AG04450 (cell line): Measurements from ENCODE around the gene CRBN. TPM values are rescaled to one million over a fixed set of nuclear protein-coding genes. Genes with fewer than 3 reads are reported as not detected.

Source experiments
- CTCF ChIA-PET: fragments of 300-600, 350-600 bp; formaldehyde crosslinking; extraction: SDS; loops from one replicate; lab custom pipeline; 2022; ENCODE audit warnings: antibody characterized with exemption, inconsistent platforms; lab: Charles Lee
- POLR2A ChIA-PET: fragments of 350-600 bp; formaldehyde crosslinking; extraction: SDS; loops from one replicate; lab custom pipeline; 2021; ENCODE audit warnings: antibody characterized with exemption, inconsistent platforms; lab: Yijun Ruan, JAX
- DNase-seq: peaks from one replicate; pipeline ENCODE4 v3.0.0-alpha.2; 2011; ENCODE audit warnings: low read depth, low spot score
- H3K27ac ChIP-seq: one replicate; pipeline ENCODE4 v1.5.1; 2012; ENCODE audit warnings: low read depth, low read length, control low read depth
- H3K27me3 ChIP-seq: one replicate; pipeline ENCODE4 v1.6.0; 2012; ENCODE audit warnings: low read length; ENCODE audit not compliant: control insufficient read depth, insufficient read depth
- H3K4me3 ChIP-seq: 2 replicates; pipeline ENCODE4 v1.5.1; 2011; ENCODE audit warnings: mild to moderate bottlenecking, low read depth, low read length, control low read depth
- H3K9me3 ChIP-seq: 2 replicates; pipeline ENCODE4 v1.5.1; 2012; ENCODE audit warnings: low read length; ENCODE audit not compliant: control insufficient read depth, insufficient read depth
- polyA minus RNA-seq: library from RNA; depleted of rRNA, polyadenylated mRNA; stranded (reverse); fragments of >200 nt; gene quantifications from 2 replicates; pipeline ENCODE4 v1.2.3, GENCODE V29; 2011; rRNA and poly(A)+ RNA removed
- polyA plus RNA-seq: library from polyadenylated mRNA; depleted of rRNA; stranded (reverse); fragments of >200 nt; gene quantifications from 2 replicates; pipeline ENCODE4 v1.2.3, GENCODE V29; 2011; rRNA removed
- TF ChIP-seq, protein P1 (sequence below): IDR thresholded peaks from 2 replicates; pipeline ENCODE4 v1.5.1; 2011; ENCODE audit warnings: low read depth, low read length, control low read depth, inconsistent platforms

CRBN gene
- polyA plus RNA-seq, result 30.7 and 44.2 TPM in 2 replicates
- polyA minus RNA-seq, result 51.7 and 60.9 TPM in 2 replicates

DNA sequence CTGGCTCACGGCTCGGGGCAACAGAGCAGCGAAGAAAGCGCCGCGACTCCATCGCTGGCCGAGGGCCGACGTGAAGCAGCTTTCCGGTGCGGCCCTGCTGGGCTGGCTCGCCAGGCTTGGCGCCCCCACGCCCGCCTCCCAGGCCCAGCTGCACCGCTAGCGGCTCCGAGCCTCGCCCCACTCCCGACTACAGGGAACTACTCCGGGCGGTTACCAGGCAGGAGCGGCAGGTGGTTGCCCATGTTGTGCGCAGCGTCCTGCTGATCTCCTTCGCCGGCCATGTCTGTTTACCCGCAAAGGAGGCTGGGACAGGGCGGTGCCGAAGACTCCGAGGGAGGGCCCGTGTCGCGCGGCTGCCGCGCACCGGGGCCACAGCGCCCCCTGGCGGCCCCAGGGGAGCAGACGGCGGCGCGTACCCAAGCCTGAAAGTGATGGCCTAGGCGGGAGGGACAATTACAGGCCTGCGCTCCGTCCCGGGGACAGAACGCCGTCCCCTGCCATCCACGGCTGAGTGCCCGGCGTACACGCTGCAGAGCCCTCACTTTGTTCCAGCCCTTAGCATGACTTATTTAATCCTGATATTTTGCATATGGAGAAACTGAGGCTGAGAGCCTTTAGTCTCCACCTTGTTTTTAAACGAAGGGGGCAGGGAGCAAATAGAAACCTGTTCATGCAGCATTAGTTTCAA, at the start of gene CRBN:
CRBN (minus strand) TSS at position 285 of the 688 bp plus-strand sequence; CDS start at position 281, 4 bp downstream.
- TF ChIP-seq, protein P1, sequence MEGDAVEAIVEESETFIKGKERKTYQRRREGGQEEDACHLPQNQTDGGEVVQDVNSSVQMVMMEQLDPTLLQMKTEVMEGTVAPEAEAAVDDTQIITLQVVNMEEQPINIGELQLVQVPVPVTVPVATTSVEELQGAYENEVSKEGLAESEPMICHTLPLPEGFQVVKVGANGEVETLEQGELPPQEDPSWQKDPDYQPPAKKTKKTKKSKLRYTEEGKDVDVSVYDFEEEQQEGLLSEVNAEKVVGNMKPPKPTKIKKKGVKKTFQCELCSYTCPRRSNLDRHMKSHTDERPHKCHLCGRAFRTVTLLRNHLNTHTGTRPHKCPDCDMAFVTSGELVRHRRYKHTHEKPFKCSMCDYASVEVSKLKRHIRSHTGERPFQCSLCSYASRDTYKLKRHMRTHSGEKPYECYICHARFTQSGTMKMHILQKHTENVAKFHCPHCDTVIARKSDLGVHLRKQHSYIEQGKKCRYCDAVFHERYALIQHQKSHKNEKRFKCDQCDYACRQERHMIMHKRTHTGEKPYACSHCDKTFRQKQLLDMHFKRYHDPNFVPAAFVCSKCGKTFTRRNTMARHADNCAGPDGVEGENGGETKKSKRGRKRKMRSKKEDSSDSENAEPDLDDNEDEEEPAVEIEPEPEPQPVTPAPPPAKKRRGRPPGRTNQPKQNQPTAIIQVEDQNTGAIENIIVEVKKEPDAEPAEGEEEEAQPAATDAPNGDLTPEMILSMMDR, result peak; percentile 91
- CTCF ChIA-PET, result interaction anchor here (0.6 to 3.5 kb wide), 12 partner anchors 9 to 1435 kb away, joined by 3 to 13 read pairs (median 5); no protein-coding TSS in a partner anchor
- H3K27ac ChIP-seq, result no peak within 1 kb of the TSS
- H3K4me3 ChIP-seq, result peak within 1 kb of the TSS; percentile 94
- no peaks in the 10 kb centered on the region for H3K9me3 ChIP-seq
- H3K27me3 ChIP-seq, result no peaks in the 10 kb centered on the region
- POLR2A ChIA-PET, result no interaction called here
- DNase-seq, result peak; percentile 43

DNA sequence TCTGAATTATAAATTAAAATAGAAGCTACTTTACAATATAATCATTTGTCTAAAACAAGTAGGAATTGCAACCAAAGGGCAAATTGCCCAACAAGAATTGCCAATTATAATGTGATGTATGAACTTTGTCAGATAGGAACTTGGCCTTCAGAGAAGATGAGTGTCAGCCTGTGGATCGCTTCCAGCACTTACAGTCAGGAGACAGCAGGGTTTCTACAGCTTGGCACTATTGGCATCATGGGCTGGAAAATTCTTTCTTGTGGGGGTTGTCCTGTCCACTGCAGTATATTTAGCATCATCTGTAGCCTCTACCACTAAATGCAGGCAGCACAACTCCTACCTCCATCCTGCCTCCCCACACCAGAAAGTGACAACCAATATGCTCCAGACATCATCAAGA, 48.1 kb upstream of the CRBN start:
- H3K4me3 ChIP-seq, result no peak overlapping the region
- TF ChIP-seq, protein P1, result no peak
- DNase-seq, result no peak
- H3K27me3 ChIP-seq, result no peaks in the 10 kb centered on the region
- POLR2A ChIA-PET, result no interaction called here
- CTCF ChIA-PET, result no interaction called here
- H3K9me3 ChIP-seq, result no peaks in the 10 kb centered on the region; the same call in 1 of the 2 replicates
- H3K27ac ChIP-seq, result no peak overlapping the region

DNA sequence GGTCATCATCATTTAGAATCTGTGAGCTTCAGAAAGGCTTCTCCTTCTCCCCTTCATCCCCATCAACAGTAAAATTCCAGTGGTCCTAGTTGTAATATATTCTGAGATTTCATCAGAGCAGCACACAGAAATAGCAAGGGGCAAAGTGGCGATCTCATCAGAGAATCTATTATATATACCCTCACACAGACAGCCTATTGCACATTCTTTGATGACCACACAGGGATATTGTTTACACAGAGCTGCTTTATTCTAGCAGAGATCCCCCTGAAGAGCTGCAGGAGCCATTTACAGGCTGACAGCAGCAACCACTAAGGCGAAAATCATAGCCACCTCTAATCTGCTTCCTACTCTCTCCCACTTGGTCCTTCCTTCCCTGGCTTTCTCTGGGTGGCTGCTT, 42.0 kb upstream of the CRBN start:
- Histone ChIP-seq H3K27ac (no peak overlapping the region), H3K9me3 (no peaks in the 10 kb centered on the region; the same call in 1 of the 2 replicates), H3K27me3 (no peaks in the 10 kb centered on the region), H3K4me3 (no peak overlapping the region)
- no peak for DNase-seq
- ChIA-PET POLR2A (no interaction called here), CTCF (no interaction called here)
- TF ChIP-seq, protein P1, result no peak

DNA sequence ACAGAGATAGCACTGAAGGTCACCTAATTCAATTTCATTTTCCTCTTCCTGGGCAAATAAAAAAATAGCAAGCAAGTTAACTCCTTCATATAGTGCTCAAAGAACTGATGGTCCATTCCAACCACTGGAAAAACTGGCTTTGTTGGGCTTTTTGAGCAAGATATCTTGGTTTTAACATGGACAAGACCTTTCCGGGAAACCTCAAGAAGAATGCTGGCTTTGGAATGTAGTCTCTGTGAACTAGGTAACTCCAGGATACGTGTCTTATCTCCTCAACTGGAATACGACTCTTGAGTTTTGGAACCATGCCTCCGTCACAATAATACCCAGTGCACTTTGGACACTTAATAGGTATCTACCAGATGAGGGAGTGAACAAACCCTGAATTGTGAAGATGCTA, 36.9 kb upstream of the CRBN start:
- H3K4me3 ChIP-seq, result no peak overlapping the region
- DNase-seq, result no peak
- CTCF ChIA-PET, result no interaction called here
- peaks cover 3% of the 10 kb centered on the region; the same call in 1 of the 2 replicates for H3K9me3 ChIP-seq
- no peak overlapping the region for H3K27ac ChIP-seq
- POLR2A ChIA-PET, result no interaction called here
- H3K27me3 ChIP-seq, result no peaks in the 10 kb centered on the region
- TF ChIP-seq, protein P1, result no peak

DNA sequence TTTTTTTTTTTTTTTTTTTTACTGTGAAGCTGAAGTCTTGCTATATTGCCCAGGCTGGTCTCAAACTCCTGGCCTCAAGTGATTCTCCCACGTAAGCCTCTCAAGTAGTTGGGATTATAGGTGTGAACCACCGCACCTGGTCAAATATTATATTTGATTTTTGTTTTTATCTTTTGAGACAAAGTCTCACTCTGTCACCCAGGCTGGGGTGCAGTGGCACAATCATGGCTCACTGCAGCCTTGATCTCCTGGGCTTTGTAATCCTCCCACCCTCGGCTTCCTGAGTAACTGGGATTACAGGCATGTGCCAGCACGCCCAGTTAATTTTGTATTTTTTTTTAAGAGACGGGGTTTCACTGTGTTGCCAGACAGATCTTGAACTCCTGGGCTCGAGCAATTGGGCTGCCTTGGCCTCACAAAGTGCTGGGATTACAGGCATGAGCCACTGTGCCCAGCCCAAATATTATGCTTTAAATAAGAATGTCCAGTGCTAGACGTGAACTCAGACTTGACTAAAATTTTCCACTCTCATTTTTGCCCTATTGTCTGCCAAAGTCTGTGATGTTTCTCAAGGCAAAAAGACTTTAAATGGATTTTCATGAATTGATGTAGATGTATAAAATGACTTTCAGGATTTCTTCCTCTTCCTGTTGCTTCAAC, 33.4 kb upstream of the CRBN start:
- no peaks in the 10 kb centered on the region for H3K27me3 ChIP-seq
- TF ChIP-seq, protein P1, result no peak
- peaks cover 3% of the 10 kb centered on the region; the same call in 1 of the 2 replicates for H3K9me3 ChIP-seq
- H3K27ac ChIP-seq, result no peak overlapping the region
- ChIA-PET POLR2A (no interaction called here), CTCF (interaction anchor here (1.7 kb wide), 1 partner anchor 13 kb away, joined by 10 read pairs; no protein-coding TSS in a partner anchor)
- DNase-seq, result no peak
- H3K4me3 ChIP-seq, result no peak overlapping the region
